GM06990 (cell line): Measurements from ENCODE around the gene NUP214.
A peak's percentile ranks its signal among the peaks of the same experiment; 100 is the strongest.
"Not testable (repeated sequence)": the region's sequence is repeated elsewhere in the genome, so short reads cannot be mapped to it uniquely, and the experiment has no call there.

Experiments
- DNase-seq: peaks from one replicate; pipeline ENCODE4 v3.0.0-alpha.2; 2011; ENCODE audit not compliant: insufficient read length; ENCODE audit errors: extremely low read depth
- H3K27me3 ChIP-seq: replicated peaks from 2 replicates; pipeline ENCODE4 v1.6.0; 2011; ENCODE audit warnings: low read length; ENCODE audit not compliant: control insufficient read depth, insufficient read depth
- H3K36me3 ChIP-seq: 2 replicates; pipeline ENCODE4 v1.5.1; 2011; ENCODE audit warnings: low read length; ENCODE audit not compliant: control insufficient read depth, insufficient read depth
- H3K4me3 ChIP-seq: replicated peaks from 2 replicates; pipeline ENCODE4 v1.5.1; 2011; ENCODE audit warnings: low read depth, mild to moderate bottlenecking, control low read depth, low read length
- CTCF ChIP-seq: IDR thresholded peaks from 2 replicates; pipeline ENCODE4 v1.5.1; 2011; ENCODE audit warnings: low read length, control low read depth, mild to moderate bottlenecking, inconsistent platforms; ENCODE audit not compliant: insufficient read depth, poor library complexity, severe bottlenecking

Gene NUP214

GRCh38 chr9:131266266-131267229, 141.2 kb downstream of the NUP214 start:
- H3K4me3 ChIP-seq, result no peak overlapping the region
- H3K36me3 ChIP-seq, result peaks cover 6% of the 10 kb centered on the region
- no peaks in the 10 kb centered on the region for H3K27me3 ChIP-seq
- no peak for TF ChIP-seq CTCF
- no peak for DNase-seq

GRCh38 chr9:131270171-131271015, 145.0 kb downstream of the NUP214 start:
- TF ChIP-seq CTCF, result no peak
- DNase-seq, result peak; percentile 74
- no peaks in the 10 kb centered on the region for H3K27me3 ChIP-seq
- peak overlapping the region; percentile 32 for H3K4me3 ChIP-seq
- peaks cover 3% of the 10 kb centered on the region for H3K36me3 ChIP-seq

- DNase-seq, H3K27me3 ChIP-seq, H3K36me3 ChIP-seq: not testable (repeated sequence)
- peak overlapping the region; percentile 2 for H3K4me3 ChIP-seq
Measured at GRCh38 chr9:131271016-131271273, 145.6 kb downstream of the NUP214 start.

GRCh38 chr9:131271506-131271931, 146.1 kb downstream of the NUP214 start:
- Histone ChIP-seq H3K27me3 (no peaks in the 10 kb centered on the region), H3K4me3 (no peak overlapping the region), H3K36me3 (no peaks in the 10 kb centered on the region)
- no peak for TF ChIP-seq CTCF
- no peak for DNase-seq

GRCh38 chr9:131272212-131272611, 146.8 kb downstream of the NUP214 start:
- H3K36me3 ChIP-seq, result no peaks in the 10 kb centered on the region
- no peak for DNase-seq
- no peak for TF ChIP-seq CTCF
- no peaks in the 10 kb centered on the region for H3K27me3 ChIP-seq
- no peak overlapping the region for H3K4me3 ChIP-seq
